Osteoblast (primary cell): ENCODE results near the gene AK8. TPM values are rescaled to one million over a fixed set of nuclear protein-coding genes. Genes with fewer than 3 reads are reported as not detected.

Experiments used
- DNase-seq: peaks from one replicate; pipeline ENCODE4 v3.0.0; 2011; ENCODE audit warnings: low spot score, mixed read lengths; ENCODE audit not compliant: insufficient read length; ENCODE audit errors: missing footprints
- H2AFZ ChIP-seq: 2 replicates; pipeline ENCODE4 v1.6.0; 2011; ENCODE audit warnings: mild to moderate bottlenecking, low read length
- H3K27ac ChIP-seq: 2 replicates; pipeline ENCODE4 v1.5.1; 2011; ENCODE audit warnings: mild to moderate bottlenecking, low read depth, low read length, moderate library complexity
- H3K27me3 ChIP-seq: 2 replicates; pipeline ENCODE4 v1.6.0; 2012; ENCODE audit warnings: mild to moderate bottlenecking, control low read depth, inconsistent platforms, low read length, moderate library complexity; ENCODE audit not compliant: insufficient read depth
- H3K36me3 ChIP-seq: 2 replicates; pipeline ENCODE4 v1.5.1; 2011; ENCODE audit warnings: mild to moderate bottlenecking, low read length, control low read depth, moderate library complexity; ENCODE audit not compliant: insufficient read depth
- H3K4me1 ChIP-seq: 2 replicates; pipeline ENCODE4 v1.5.1; 2011; ENCODE audit warnings: mild to moderate bottlenecking, low read length, control low read depth, moderate library complexity; ENCODE audit not compliant: insufficient read depth
- H3K4me2 ChIP-seq: 2 replicates; pipeline ENCODE4 v1.6.0; 2011; ENCODE audit warnings: mild to moderate bottlenecking, low read length; ENCODE audit not compliant: insufficient read depth
- H3K4me3 ChIP-seq: fragments of 200-600 bp; sonication (generic); 3 replicates; pipeline ENCODE4 v1.5.1; 2012; ENCODE audit warnings: mild to moderate bottlenecking, low read length, inconsistent platforms; ENCODE audit not compliant: insufficient read depth
- H3K79me2 ChIP-seq: 2 replicates; pipeline ENCODE4 v1.6.0; 2012; ENCODE audit warnings: mild to moderate bottlenecking, low read length, control low read depth, inconsistent platforms; ENCODE audit not compliant: insufficient read depth
- H3K9me3 ChIP-seq: 2 replicates; pipeline ENCODE4 v1.5.1; 2011; ENCODE audit warnings: low read depth, low read length, control low read depth
- H4K20me1 ChIP-seq: 2 replicates; pipeline ENCODE4 v1.6.0; 2012; ENCODE audit warnings: mild to moderate bottlenecking, low read length, control low read depth; ENCODE audit not compliant: insufficient read depth
- CTCF ChIP-seq: IDR thresholded peaks from 2 replicates; pipeline ENCODE4 v1.5.1; 2011; ENCODE audit warnings: mild to moderate bottlenecking, low read depth, low read length, moderate library complexity; ENCODE audit errors: extremely low read depth
- total RNA-seq: library from RNA; depleted of rRNA; stranded (reverse); fragments of >200 nt; gene quantifications from 2 replicates; pipeline ENCODE4 v1.2.3, GENCODE V29; 2012

Gene AK8
- total RNA-seq, 1 donor = 1.1 TPM

DNA sequence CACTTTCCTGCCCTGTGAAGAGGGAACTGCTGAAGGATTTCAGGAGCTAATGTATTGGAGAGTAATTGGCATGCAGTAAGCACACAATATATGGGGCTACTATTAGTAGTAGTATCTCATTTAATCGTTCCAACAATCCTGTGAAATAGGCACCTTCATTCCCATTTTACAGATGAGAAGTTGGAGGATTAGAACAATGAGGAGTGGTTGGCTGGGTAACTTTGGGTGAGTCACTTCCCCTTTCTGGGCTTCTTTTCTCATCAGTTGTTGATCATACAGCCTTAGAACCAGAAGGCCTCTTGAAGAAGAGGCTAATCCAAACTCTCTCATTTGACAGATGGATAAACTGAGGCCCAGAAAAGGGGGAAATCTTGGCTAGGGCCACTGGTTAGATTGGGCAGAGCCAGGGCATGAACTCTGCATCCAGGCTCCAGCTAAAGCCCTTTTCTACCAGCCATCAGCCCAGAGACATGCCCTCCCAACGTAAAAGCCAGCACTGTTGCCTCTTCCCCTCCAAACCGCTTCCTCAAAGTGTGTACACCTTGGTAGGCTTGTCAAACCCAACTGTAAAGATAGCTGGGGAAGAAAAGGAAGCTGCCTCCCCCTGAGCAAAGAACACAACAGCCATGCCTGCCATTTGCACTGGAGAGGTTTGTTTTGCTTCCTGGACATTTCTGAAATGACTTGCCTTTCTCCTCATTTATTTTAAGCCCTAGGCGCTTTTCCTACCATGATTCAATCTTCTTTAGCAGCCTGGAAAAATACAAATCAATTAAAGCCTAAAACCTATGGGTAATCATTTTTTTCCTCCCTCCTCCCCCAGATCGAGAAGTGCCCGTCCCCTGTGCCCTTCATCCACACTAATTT lies 1.6 kb upstream of the AK8 start:
- no peaks in the 10 kb centered on the region for H3K79me2 ChIP-seq
- H3K9me3 ChIP-seq = no peaks in the 10 kb centered on the region
- TF ChIP-seq CTCF = no peak
- no peak overlapping the region for H3K27ac ChIP-seq
- H4K20me1 ChIP-seq = no peaks in the 10 kb centered on the region
- no peaks in the 10 kb centered on the region for H3K27me3 ChIP-seq
- peak overlapping the region; percentile 93 for H3K4me2 ChIP-seq
- peaks cover 6% of the 10 kb centered on the region for H3K4me1 ChIP-seq
- no peaks in the 10 kb centered on the region for H3K36me3 ChIP-seq
- peak; percentile 53 for DNase-seq
- H3K4me3 ChIP-seq = peak overlapping the region; percentile 99
- peak overlapping the region; percentile 95 for H2AFZ ChIP-seq

GRCh38 chr9:132878695-132879456 lies 792 bp upstream of the AK8 start, which contains the start of gene SPACA9:
TSS of gene SPACA9 (plus strand) at chr9:132878898. CDS start at chr9:132883948, 5,050 bp downstream.
- no peak for TF ChIP-seq CTCF
- peak within 1 kb of the TSS; percentile 84 for H3K27ac ChIP-seq
- H2AFZ ChIP-seq = peak within 1 kb of the TSS; percentile 95
- no peaks in the 10 kb centered on the region for H3K27me3 ChIP-seq
- peak within 1 kb of the TSS; percentile 93 for H3K4me2 ChIP-seq
- H3K4me3 ChIP-seq = peak within 1 kb of the TSS; percentile 99
- no peaks in the 10 kb centered on the region for H3K9me3 ChIP-seq
- H3K36me3 ChIP-seq = no peaks in the 10 kb centered on the region
- H3K79me2 ChIP-seq = no peaks in the 10 kb centered on the region
- H4K20me1 ChIP-seq = no peaks in the 10 kb centered on the region
- H3K4me1 ChIP-seq = peaks cover 6% of the 10 kb centered on the region
- DNase-seq = peak; percentile 97

DNA sequence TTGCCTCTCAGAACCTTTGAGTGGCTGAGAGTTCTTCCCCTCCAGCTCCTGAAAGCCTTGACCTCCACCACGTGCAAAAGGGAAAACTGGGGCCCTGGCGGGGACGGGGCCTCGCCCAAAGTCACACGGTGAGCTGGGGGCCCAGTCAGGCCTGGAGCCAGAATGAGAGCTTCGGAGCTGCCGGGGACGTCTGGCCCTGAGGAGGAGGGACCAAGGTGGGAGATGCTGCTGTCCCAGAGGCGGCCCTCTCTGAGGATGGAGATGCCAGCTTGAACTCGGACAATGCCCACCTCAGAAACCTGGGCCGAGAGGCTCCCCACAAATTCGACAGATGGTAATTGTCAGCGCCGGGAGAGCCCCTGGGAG lies 643 bp downstream of the AK8 start:
- no peaks in the 10 kb centered on the region for H3K79me2 ChIP-seq
- no peaks in the 10 kb centered on the region for H3K36me3 ChIP-seq
- H3K9me3 ChIP-seq = no peaks in the 10 kb centered on the region
- H2AFZ ChIP-seq = peak overlapping the region; percentile 95
- H4K20me1 ChIP-seq = no peaks in the 10 kb centered on the region
- no peaks in the 10 kb centered on the region for H3K27me3 ChIP-seq
- peaks cover 6% of the 10 kb centered on the region for H3K4me1 ChIP-seq
- peak overlapping the region; percentile 84 for H3K27ac ChIP-seq
- H3K4me3 ChIP-seq = peak overlapping the region; percentile 99
- H3K4me2 ChIP-seq = peak overlapping the region; percentile 93
- no peak for TF ChIP-seq CTCF
- peak; percentile 44 for DNase-seq

DNA sequence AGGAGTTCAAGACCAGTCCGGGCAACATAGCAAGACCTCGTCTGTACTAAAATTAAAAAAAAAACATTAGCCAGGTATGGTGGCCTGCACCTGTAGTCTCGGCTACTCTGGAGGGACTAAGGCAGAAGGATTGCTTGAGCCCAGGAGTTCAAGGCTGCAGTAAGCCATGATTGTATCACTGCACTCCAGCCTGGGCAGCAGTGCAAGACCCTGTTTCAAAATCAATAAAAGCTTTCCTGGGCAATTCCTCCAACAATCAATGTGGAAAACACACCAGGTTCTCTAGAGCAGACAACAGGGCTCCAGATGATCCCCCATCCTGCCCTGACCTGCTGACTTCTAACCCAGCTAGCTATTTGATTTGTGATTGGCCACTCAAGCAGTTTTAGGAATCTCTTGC lies 1.2 kb downstream of the AK8 start:
- no peak for DNase-seq
- no peaks in the 10 kb centered on the region for H3K36me3 ChIP-seq

More for the DNA sequence above, 1.2 kb downstream of the AK8 start:
- Histone ChIP-seq H3K4me2 (no peak overlapping the region), H3K27ac (no peak overlapping the region), H4K20me1 (no peaks in the 10 kb centered on the region), H3K4me3 (no peak overlapping the region), H3K9me3 (no peaks in the 10 kb centered on the region), H2AFZ (no peak overlapping the region), H3K27me3 (peaks cover under 1% of the 10 kb centered on the region), H3K79me2 (no peaks in the 10 kb centered on the region), H3K4me1 (peaks cover 6% of the 10 kb centered on the region)
- TF ChIP-seq CTCF = no peak
